Stomach (tissue), 9 donors: ENCODE results near the gene MATN1. TPM values are rescaled to one million over a fixed set of nuclear protein-coding genes. Genes with fewer than 3 reads are reported as not detected.

Experiments used
- DNase-seq, 2 donors: peaks; one replicate each; pipeline versions ENCODE4 v3.0.0 to v3.0.0-alpha.2; 2013 to 2019
- H3K27ac ChIP-seq, 5 donors: fragments of 200-600 bp in 4 of 5; sonication (generic) in 4 of 5; one replicate each; pipeline ENCODE4 v1.5.1; 2013 to 2019; ENCODE audit warnings: mild to moderate bottlenecking in 1 of 5, moderate library complexity in 1 of 5
- H3K27me3 ChIP-seq, 3 donors: fragments of 200-600 bp; sonication (generic); one replicate each; pipeline ENCODE4 v1.5.1; 2017 to 2019; ENCODE audit warnings: mixed run types in 1 of 3
- H3K36me3 ChIP-seq, 4 donors: fragments of 200-600 bp; sonication (generic); 1 replicate in 3 of 4; 2 replicates in 1 of 4; pipeline ENCODE4 v1.5.1; 2016 to 2019
- H3K4me1 ChIP-seq, 4 donors: fragments of 200-600 bp; sonication (generic); one replicate each; pipeline ENCODE4 v1.5.1; 2016 to 2019
- H3K4me3 ChIP-seq, 4 donors: fragments of 200-600 bp; sonication (generic) in 3 of 4; one replicate each; pipeline ENCODE4 v1.5.1; 2016 to 2019; ENCODE audit warnings: mild to moderate bottlenecking in 1 of 4
- H3K9me3 ChIP-seq, 4 donors: fragments of 200-600 bp; sonication (generic); one replicate each; pipeline ENCODE4 v1.5.1; 2016 to 2019
- CTCF ChIP-seq, 7 experiments: fragments of 450-650 bp in 4 of 7; fragments of 200-600 bp in 3 of 7; sonication (generic) in 3 of 7; IDR thresholded peaks; one replicate each; pipeline ENCODE4 v1.5.1; 2016 to 2019; ENCODE audit warnings: antibody characterized with exemption in 7 of 7, control low read depth in 2 of 7, mild to moderate bottlenecking in 1 of 7
- EP300 ChIP-seq: sonication (generic); formaldehyde crosslinking; IDR thresholded peaks from one replicate; pipeline ENCODE4 v1.6.1; 2017; ENCODE audit warnings: antibody characterized with exemption
- POLR2A ChIP-seq, 4 donors: fragments of 450-650 bp; IDR thresholded peaks; one replicate each; pipeline ENCODE4 v1.6.1; 2016; ENCODE audit warnings: antibody characterized with exemption in 4 of 4, control low read depth in 2 of 4, mild to moderate bottlenecking in 1 of 4, moderate library complexity in 1 of 4
- POLR2AphosphoS5 ChIP-seq, 3 donors: sonication (generic); formaldehyde crosslinking; IDR thresholded peaks; one replicate each; pipeline ENCODE4 v1.6.1; 2016; ENCODE audit warnings: antibody characterized with exemption in 3 of 3
- WGBS, 5 donors: extraction: QIAGEN DNeasy Blood & Tissue Kit in 3 of 5; methylation state at CpG; one replicate each; pipeline versions ENCODE4 v1.1.5 to v1.1.7; 2013 to 2018; 5-methylcytosine and 5-hydroxymethylcytosine counted together
- intact Hi-C: fragments of 100-400 bp; cut with DNase I; formaldehyde crosslinking; loops from one replicate; pipeline ENCODE4 v1.15.1; 2023; ENCODE audit warnings: low total_unique reads
- polyA plus RNA-seq, 3 donors: library from polyadenylated mRNA; stranded (reverse); fragments of 200-250 nt; gene quantifications; one replicate each; pipeline ENCODE4 v1.2.3, GENCODE V29; 2013
- total RNA-seq, 5 donors: library from RNA; depleted of rRNA; stranded (reverse); fragments of >200 nt; gene quantifications; one replicate each; pipeline versions ENCODE4 v1.1.0 to v1.2.3, GENCODE V29; 2014 to 2016
- donor health status: healthy with polysubstance abuse.
- donor health status: Bipolar disorder and iron deficiency.
- donor health status: healthy.

MATN1 gene
- total and polyA plus RNA-seq, 8 donors, result 1.7 TPM; not detected in 7

GRCh38 chr1:30715886-30716285, 7.5 kb downstream of the MATN1 start:
- no peak for DNase-seq
- Histone ChIP-seq H3K9me3 (peaks cover 0 to 8% (median 0%) of the 10 kb centered on the region in 4 donors), H3K27ac (no peak overlapping the region), H3K36me3 (no peaks in the 10 kb centered on the region), H3K4me1 (peaks cover 14 to 34% (median 19%) of the 10 kb centered on the region in 4 donors), H3K4me3 (no peak overlapping the region), H3K27me3 (no peaks in the 10 kb centered on the region)
- WGBS, 5 donors, result 93 to 100% (median 97%) methylated on average over 7 to 11 of the region's 11 CpGs
- TF ChIP-seq EP300 (no peak), CTCF (IDR thresholded peaks at IDR 0.05) (no peak), POLR2AphosphoS5 (IDR thresholded peaks at IDR 0.05) (no peak), POLR2A (IDR thresholded peaks at IDR 0.05) (no peak)
- intact Hi-C loops, result no loop called here

GRCh38 chr1:30715216-30715615, 8.2 kb downstream of the MATN1 start:
- no peaks in the 10 kb centered on the region for H3K36me3 ChIP-seq
- peaks cover 0 to 8% (median 0%) of the 10 kb centered on the region in 4 donors for H3K9me3 ChIP-seq
- no peaks in the 10 kb centered on the region for H3K27me3 ChIP-seq
- intact Hi-C loops, result no loop called here
- WGBS, 5 donors, result 90 to 94% (median 92%) methylated on average over 2 of the region's 2 CpGs
- TF ChIP-seq POLR2A (IDR thresholded peaks at IDR 0.05) (no peak), POLR2AphosphoS5 (IDR thresholded peaks at IDR 0.05) (no peak), CTCF (IDR thresholded peaks at IDR 0.05) (no peak), EP300 (no peak)
- H3K27ac ChIP-seq, result no peak overlapping the region
- H3K4me3 ChIP-seq, result no peak overlapping the region
- peaks cover 14 to 29% (median 19%) of the 10 kb centered on the region in 4 donors for H3K4me1 ChIP-seq
- no peak for DNase-seq

- Histone ChIP-seq H3K9me3 (peaks cover 0 to 8% (median 0%) of the 10 kb centered on the region in 4 donors), H3K27ac (no peak overlapping the region), H3K27me3 (no peaks in the 10 kb centered on the region), H3K4me3 (no peak overlapping the region), H3K4me1 (peaks cover 9 to 23% (median 17%) of the 10 kb centered on the region in 4 donors), H3K36me3 (no peaks in the 10 kb centered on the region)
- DNase-seq, result no peak
- no peak for TF ChIP-seq POLR2A (IDR thresholded peaks at IDR 0.05)
- no peak for TF ChIP-seq EP300
- TF ChIP-seq POLR2AphosphoS5 (IDR thresholded peaks at IDR 0.05), result no peak
- WGBS, 5 donors, result 91 to 96% (median 95%) methylated on average over 8 of the region's 8 CpGs
- intact Hi-C loops, result no loop called here
Observed at GRCh38 chr1:30714536-30715090, 8.8 kb downstream of the MATN1 start.

GRCh38 chr1:30714025-30714424, 9.4 kb downstream of the MATN1 start:
- TF ChIP-seq EP300 (no peak), POLR2AphosphoS5 (IDR thresholded peaks at IDR 0.05) (no peak), POLR2A (IDR thresholded peaks at IDR 0.05) (no peak), CTCF (IDR thresholded peaks at IDR 0.05) (no peak)
- Histone ChIP-seq H3K36me3 (no peaks in the 10 kb centered on the region), H3K27me3 (no peaks in the 10 kb centered on the region), H3K4me3 (no peak overlapping the region), H3K27ac (no peak overlapping the region), H3K4me1 (peaks cover 3 to 17% (median 12%) of the 10 kb centered on the region in 4 donors), H3K9me3 (peaks cover 0 to 8% (median 0%) of the 10 kb centered on the region in 4 donors)
- intact Hi-C loops, result no loop called here
- 50 to 68% (median 55%) methylated on average over 4 of the region's 4 CpGs for WGBS, 5 donors
- no peak for DNase-seq

- peaks cover 0 to 14% (median 8%) of the 10 kb centered on the region in 4 donors for H3K4me1 ChIP-seq
- WGBS, 5 donors, result 34 to 49% (median 43%) methylated on average over 12 of the region's 12 CpGs
- TF ChIP-seq EP300, result no peak
- no peak for TF ChIP-seq POLR2A (IDR thresholded peaks at IDR 0.05)
- no peak for TF ChIP-seq POLR2AphosphoS5 (IDR thresholded peaks at IDR 0.05)
- TF ChIP-seq CTCF (IDR thresholded peaks at IDR 0.05), result no peak
- H3K36me3 ChIP-seq, result no peaks in the 10 kb centered on the region
- intact Hi-C loops, result no loop called here
- no peak overlapping the region for H3K4me3 ChIP-seq
- H3K9me3 ChIP-seq, result peaks cover 0 to 8% (median 0%) of the 10 kb centered on the region in 4 donors
- H3K27me3 ChIP-seq, result no peaks in the 10 kb centered on the region
- H3K27ac ChIP-seq, result no peak overlapping the region
- peak in 1 of 2 donors; percentile 59 for DNase-seq
Observed at GRCh38 chr1:30713311-30713710, 10.1 kb downstream of the MATN1 start.
